NCI-H1092 (cell line): ENCODE results near the gene NGFR.
"Not testable (repeated sequence)": the region's sequence is repeated elsewhere in the genome, so short reads cannot be mapped to it uniquely, and the experiment has no call there.

Source experiments
- DNase-seq: peaks from one replicate; lab custom pipeline; 2025; lab: John Stamatoyannopoulos, UW

Gene NGFR

GRCh38 chr17:49545806-49546545, 50.9 kb downstream of the NGFR start:
- DNase-seq = no peak

GRCh38 chr17:49546546-49547535, 51.7 kb downstream of the NGFR start:
- no peak for DNase-seq

GRCh38 chr17:49547566-49547965, 52.5 kb downstream of the NGFR start:
- no peak for DNase-seq

GRCh38 chr17:49548051-49548505, 53.0 kb downstream of the NGFR start:
- DNase-seq = no peak

GRCh38 chr17:49548506-49549310, 53.6 kb downstream of the NGFR start:
- DNase-seq = no peak

- no peak for DNase-seq
Observed at GRCh38 chr17:49549311-49549605, 54.2 kb downstream of the NGFR start.

GRCh38 chr17:49549691-49550678, 54.9 kb downstream of the NGFR start:
- DNase-seq = no peak

- not testable (repeated sequence) for DNase-seq
Observed at GRCh38 chr17:49550764-49551163, 55.7 kb downstream of the NGFR start.

GRCh38 chr17:49551221-49552069, 56.4 kb downstream of the NGFR start:
- DNase-seq = no peak

- DNase-seq = no peak
Observed at GRCh38 chr17:49552070-49552751, 57.1 kb downstream of the NGFR start.

- no peak for DNase-seq
Observed at GRCh38 chr17:49553676-49554335, 58.7 kb downstream of the NGFR start.

- DNase-seq = no peak
Observed at GRCh38 chr17:49554694-49555494, 59.8 kb downstream of the NGFR start.

GRCh38 chr17:49555495-49556222, 60.6 kb downstream of the NGFR start:
- DNase-seq = no peak

GRCh38 chr17:49556223-49556943, 61.3 kb downstream of the NGFR start:
- peak; percentile 21 for DNase-seq

GRCh38 chr17:49557312-49558024, 62.4 kb downstream of the NGFR start:
- DNase-seq = peak; percentile 10
